Mucosa of descending colon (tissue), 3 donors: ENCODE measurements around the gene F12. TPM values are rescaled to one million over a fixed set of nuclear protein-coding genes. Genes with fewer than 3 reads are reported as not detected.
A peak's percentile ranks its signal among the peaks of the same experiment; 100 is the strongest.

Experiments used
- ATAC-seq: fragments of 200-7000 bp; cut with Tn5 transposase; one replicate; pipeline ENCODE4 v1.9.1; 2020; ENCODE audit warnings: mild to moderate bottlenecking, moderate library complexity
- DNase-seq, 3 donors: peaks; one replicate each; pipeline ENCODE4 v3.0.0-alpha.2; 2020
- H3K36me3 ChIP-seq: fragments of 200-600 bp; one replicate; pipeline ENCODE4 v1.8.0; 2021; ENCODE audit warnings: low read depth, mild to moderate bottlenecking
- H3K4me1 ChIP-seq: fragments of 200-600 bp; one replicate; pipeline ENCODE4 v1.8.0; 2021; ENCODE audit warnings: low read depth, mild to moderate bottlenecking
- H3K4me3 ChIP-seq: fragments of 200-600 bp; one replicate; pipeline ENCODE4 v1.8.0; 2021; ENCODE audit warnings: mild to moderate bottlenecking
- H3K9me3 ChIP-seq: fragments of 200-600 bp; one replicate; pipeline ENCODE4 v1.8.0; 2021; ENCODE audit warnings: mild to moderate bottlenecking
- CTCF ChIP-seq: fragments of 200-600 bp; IDR thresholded peaks from one replicate; pipeline ENCODE4 v1.8.0; 2022; ENCODE audit warnings: antibody characterized with exemption, mild to moderate bottlenecking
- intact Hi-C, 2 donors: fragments of 100-400 bp; cut with DNase I in 1 of 2; cut with micrococcal nuclease in 1 of 2; formaldehyde crosslinking; loops; one replicate each; pipeline versions ENCODE4 v1.11.0 to v1.11.1; 2022; cut with DNase I, micrococcal nuclease
- total RNA-seq, 3 donors: library from RNA; stranded (reverse); fragmentation: NEBNext Ultra II Directional in 2 of 3; extraction: Animal tissue kit (Norgen Biotek cat#: 25700) in 2 of 3; gene quantifications; one replicate each; pipeline versions ENCODE4 v1.2.1 to v1.2.4, GENCODE V29; 2021 to 2023
- donor health status: DM: no; HTN: no; CAD: no; lungs with moderate emphysema.
- donor health status: DM: no; HTN: no; CAD: no.
- donor health status: DM: no; HTN: yes; CAD: no.

F12 gene
- total RNA-seq, 3 donors from 2014 or later = 3.0 to 9.2 (median 7.0) TPM

DNA sequence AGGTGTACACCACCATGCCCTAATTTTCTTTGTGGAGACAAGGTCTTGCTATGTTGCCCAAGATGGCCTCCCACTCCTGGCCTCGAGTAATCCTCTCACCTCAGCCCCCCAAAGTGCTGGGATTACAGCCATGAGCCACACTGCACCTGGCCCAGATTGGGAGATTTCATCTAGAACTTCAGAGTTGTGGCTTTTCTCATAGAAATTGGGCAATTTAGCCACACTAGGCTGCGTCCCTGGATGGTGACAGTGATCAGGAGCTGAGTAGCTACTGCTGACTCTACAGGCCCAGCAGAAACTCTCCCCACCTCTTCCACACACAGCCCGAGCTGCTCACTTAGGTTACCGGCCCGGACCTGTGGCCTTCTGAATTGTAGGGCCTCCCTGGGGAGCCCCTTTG lies 16.6 kb downstream of the F12 start:
- DNase-seq (no peak), ATAC-seq (no peak)
- H3K4me1 ChIP-seq = no peaks in the 10 kb centered on the region
- no peaks in the 10 kb centered on the region for H3K9me3 ChIP-seq
- no peak for TF ChIP-seq CTCF
- H3K4me3 ChIP-seq = no peak overlapping the region
- no peaks in the 10 kb centered on the region for H3K36me3 ChIP-seq
- intact Hi-C loops = loop anchor here (5.0 kb wide), 2 partner anchors 60 to 110 kb away; no protein-coding TSS in a partner anchor

GRCh38 chr5:177390363-177391300 lies 18.7 kb downstream of the F12 start:
- TF ChIP-seq CTCF = peak; percentile 90
- H3K4me1 ChIP-seq = no peaks in the 10 kb centered on the region
- no peaks in the 10 kb centered on the region for H3K36me3 ChIP-seq
- H3K9me3 ChIP-seq = no peaks in the 10 kb centered on the region
- no peak overlapping the region for H3K4me3 ChIP-seq
- DNase-seq = peak; percentile 78 to 93 (median 83)
- peak; percentile 94 for ATAC-seq
- intact Hi-C loops = loop anchor here (5.0 kb wide), 2 partner anchors 62 to 112 kb away; no protein-coding TSS in a partner anchor

- no peak for TF ChIP-seq CTCF
- no peaks in the 10 kb centered on the region for H3K4me1 ChIP-seq
- DNase-seq = peak in 1 of 3 donors; percentile 39
- no peak overlapping the region for H3K4me3 ChIP-seq
- intact Hi-C loops = loop anchor here (5.0 kb wide), 2 partner anchors 63 to 113 kb away; no protein-coding TSS in a partner anchor
- no peaks in the 10 kb centered on the region for H3K9me3 ChIP-seq
- no peaks in the 10 kb centered on the region for H3K36me3 ChIP-seq
- ATAC-seq = peak; percentile 49
Measured at GRCh38 chr5:177389241-177390169, 19.9 kb downstream of the F12 start.

- Histone ChIP-seq H3K9me3 (no peaks in the 10 kb centered on the region), H3K36me3 (no peaks in the 10 kb centered on the region), H3K4me1 (no peaks in the 10 kb centered on the region), H3K4me3 (no peak overlapping the region)
- intact Hi-C loops = no loop called here
- ATAC-seq = no peak
- DNase-seq = no peak
- no peak for TF ChIP-seq CTCF
Measured at GRCh38 chr5:177388521-177389052, 20.8 kb downstream of the F12 start.

- TF ChIP-seq CTCF = no peak
- intact Hi-C loops = no loop called here
- no peak for ATAC-seq
- H3K36me3 ChIP-seq = no peaks in the 10 kb centered on the region
- DNase-seq = no peak
- no peaks in the 10 kb centered on the region for H3K4me1 ChIP-seq
- H3K4me3 ChIP-seq = no peak overlapping the region
- H3K9me3 ChIP-seq = no peaks in the 10 kb centered on the region
Measured at GRCh38 chr5:177387405-177387804, 22.0 kb downstream of the F12 start.
